Measurements from ENCODE around the gene UGT2B7.

DNA sequence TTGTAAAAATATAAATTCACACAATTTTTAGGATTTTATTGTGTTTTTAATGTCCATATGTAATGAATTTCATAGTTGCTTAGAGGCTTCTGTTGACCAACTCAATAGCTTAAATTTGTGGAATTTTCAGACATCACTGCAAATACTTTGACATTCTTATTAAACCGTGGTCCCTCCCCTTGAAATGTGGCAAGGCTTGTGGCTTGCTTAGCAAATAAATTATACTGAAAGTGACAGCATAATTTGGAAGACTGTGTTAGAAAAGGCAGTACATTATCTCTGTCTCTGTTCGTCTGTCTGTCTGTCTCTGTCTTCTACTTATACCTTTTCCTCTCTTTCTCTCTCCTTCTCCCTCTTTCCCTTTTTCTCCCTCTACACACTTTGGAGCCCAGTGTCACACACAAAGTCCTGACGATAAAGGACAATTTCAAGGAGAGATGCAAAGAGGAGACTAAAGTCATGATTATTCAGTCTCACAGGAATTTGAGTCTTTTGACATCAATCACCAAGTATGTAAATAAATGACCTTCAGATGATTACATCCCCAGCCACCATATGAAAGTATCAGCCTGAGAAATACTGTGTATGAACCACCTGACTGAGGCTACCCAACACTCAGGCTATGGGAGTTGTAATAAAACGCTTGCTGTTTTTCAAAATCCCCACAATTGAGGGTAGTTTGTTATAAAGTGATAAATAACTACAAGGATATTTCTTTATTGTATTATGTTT, 21.0 kb upstream of the UGT2B7 start:
- TF ChIP-seq EP300 (IDR thresholded peaks at IDR 0.05) (no peak), POLR2AphosphoS5 (IDR thresholded peaks at IDR 0.05) (no peak), POLR2A (IDR thresholded peaks at IDR 0.05) (no peak)
- TF ChIP-seq, protein P1, sequence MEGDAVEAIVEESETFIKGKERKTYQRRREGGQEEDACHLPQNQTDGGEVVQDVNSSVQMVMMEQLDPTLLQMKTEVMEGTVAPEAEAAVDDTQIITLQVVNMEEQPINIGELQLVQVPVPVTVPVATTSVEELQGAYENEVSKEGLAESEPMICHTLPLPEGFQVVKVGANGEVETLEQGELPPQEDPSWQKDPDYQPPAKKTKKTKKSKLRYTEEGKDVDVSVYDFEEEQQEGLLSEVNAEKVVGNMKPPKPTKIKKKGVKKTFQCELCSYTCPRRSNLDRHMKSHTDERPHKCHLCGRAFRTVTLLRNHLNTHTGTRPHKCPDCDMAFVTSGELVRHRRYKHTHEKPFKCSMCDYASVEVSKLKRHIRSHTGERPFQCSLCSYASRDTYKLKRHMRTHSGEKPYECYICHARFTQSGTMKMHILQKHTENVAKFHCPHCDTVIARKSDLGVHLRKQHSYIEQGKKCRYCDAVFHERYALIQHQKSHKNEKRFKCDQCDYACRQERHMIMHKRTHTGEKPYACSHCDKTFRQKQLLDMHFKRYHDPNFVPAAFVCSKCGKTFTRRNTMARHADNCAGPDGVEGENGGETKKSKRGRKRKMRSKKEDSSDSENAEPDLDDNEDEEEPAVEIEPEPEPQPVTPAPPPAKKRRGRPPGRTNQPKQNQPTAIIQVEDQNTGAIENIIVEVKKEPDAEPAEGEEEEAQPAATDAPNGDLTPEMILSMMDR (IDR thresholded peaks at IDR 0.05) = no peak
